Loucy (cell line): ENCODE results near the gene GPA33.

Experiments
- H2AFZ ChIP-seq: fragments of 200-600 bp; sonication (generic); 2 replicates; pipeline ENCODE4 v1.6.0; 2016; ENCODE audit warnings: antibody characterized with exemption, mild to moderate bottlenecking, low read length, moderate library complexity
- H3F3A ChIP-seq: fragments of 200-600 bp; 2 replicates; pipeline ENCODE4 v1.6.0; 2016; ENCODE audit warnings: antibody characterized with exemption, low read depth, mild to moderate bottlenecking
- H3K27me3 ChIP-seq: fragments of 200-600 bp; sonication (generic); 2 replicates; pipeline ENCODE4 v1.6.1; 2014; ENCODE audit warnings: low read length, mild to moderate bottlenecking; ENCODE audit not compliant: insufficient read depth, poor library complexity, severe bottlenecking
- H3K36me3 ChIP-seq: fragments of 200-600 bp; sonication (generic); 2 replicates; pipeline ENCODE4 v1.6.1; 2016; ENCODE audit warnings: low read length; ENCODE audit not compliant: insufficient read depth
- H3K4me1 ChIP-seq: fragments of 200-600 bp; sonication (generic); 2 replicates; pipeline ENCODE4 v1.5.1; 2014; ENCODE audit warnings: low read length, mild to moderate bottlenecking; ENCODE audit not compliant: insufficient read depth, poor library complexity, severe bottlenecking
- H3K4me2 ChIP-seq: fragments of 200-600 bp; sonication (generic); 2 replicates; pipeline ENCODE4 v1.6.0; 2014; ENCODE audit warnings: antibody characterized with exemption, low read length, low read depth, mild to moderate bottlenecking; ENCODE audit not compliant: poor library complexity, severe bottlenecking
- H3K4me3 ChIP-seq: fragments of 200-600 bp; sonication (generic); 2 replicates; pipeline ENCODE4 v1.5.1; 2014; ENCODE audit warnings: low read length, mild to moderate bottlenecking, mixed read lengths; ENCODE audit not compliant: poor library complexity, severe bottlenecking
- H3K79me2 ChIP-seq: fragments of 200-600 bp; sonication (generic); 2 replicates; pipeline ENCODE4 v1.6.1; 2014; ENCODE audit warnings: low read length; ENCODE audit not compliant: insufficient read depth
- H3K9ac ChIP-seq: fragments of 200-600 bp; sonication (generic); 2 replicates; pipeline ENCODE4 v1.6.0; 2014; ENCODE audit warnings: mild to moderate bottlenecking, low read depth, low read length, moderate library complexity; ENCODE audit not compliant: poor library complexity, severe bottlenecking
- H3K9me2 ChIP-seq: fragments of 200-600 bp; sonication (generic); replicated peaks from 2 replicates; pipeline ENCODE4 v1.6.1; 2016; ENCODE audit warnings: low read depth, low read length, mixed read lengths
- H3K9me3 ChIP-seq: fragments of 200-600 bp; sonication (generic); 2 replicates; pipeline ENCODE4 v1.6.1; 2014; ENCODE audit warnings: mild to moderate bottlenecking, antibody characterized with exemption, low read length, low read depth; ENCODE audit not compliant: insufficient read depth
- H4K20me1 ChIP-seq: fragments of 200-600 bp; sonication (generic); 2 replicates; pipeline ENCODE4 v1.6.0; 2014; ENCODE audit warnings: antibody characterized with exemption, low read length, mild to moderate bottlenecking; ENCODE audit not compliant: insufficient read depth, poor library complexity, severe bottlenecking
- EZH2phosphoT487 ChIP-seq: fragments of 200-600 bp; IDR thresholded peaks from 2 replicates; pipeline ENCODE4 v1.6.1; 2018; ENCODE audit warnings: antibody characterized with exemption, mild to moderate bottlenecking, moderate library complexity, borderline replicate concordance
- TF ChIP-seq, protein P1 (sequence below): fragments of 200-600 bp; sonication (generic); conservative IDR thresholded peaks from 2 replicates; pipeline ENCODE4 v1.5.1; 2014; ENCODE audit warnings: mild to moderate bottlenecking, antibody characterized with exemption, low read length

The GPA33 gene

DNA sequence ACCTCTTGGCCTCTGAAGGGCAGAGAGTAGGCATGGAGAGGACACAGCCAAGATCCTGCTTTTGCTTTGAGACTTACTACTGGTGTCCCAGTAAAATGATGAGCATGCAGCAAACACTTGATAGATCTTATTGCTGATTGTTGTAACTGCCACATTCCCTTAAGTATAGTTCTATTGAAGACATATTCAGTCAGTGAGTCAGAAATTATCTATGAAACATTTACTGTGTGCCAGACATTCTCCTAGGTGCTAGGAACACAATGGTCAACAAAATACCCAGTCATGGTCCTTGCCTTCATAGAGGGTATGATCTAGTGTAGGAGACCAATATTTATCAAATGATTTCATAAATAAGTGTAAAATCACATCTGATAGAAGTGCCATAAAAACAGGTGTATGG is 17.3 kb upstream of the GPA33 start:
- no peaks in the 10 kb centered on the region for H3K9me3 ChIP-seq
- H4K20me1 ChIP-seq = no peaks in the 10 kb centered on the region
- no peaks in the 10 kb centered on the region for H3K36me3 ChIP-seq
- 0 out of 2 replicates have a peak, but pooled peaks cover 4% of the 10 kb centered on the region for H3F3A ChIP-seq
- H2AFZ ChIP-seq = no peak overlapping the region
- no peak overlapping the region for H3K4me2 ChIP-seq
- peaks cover 96% of the 10 kb centered on the region for H3K4me1 ChIP-seq
- TF ChIP-seq, protein P1, sequence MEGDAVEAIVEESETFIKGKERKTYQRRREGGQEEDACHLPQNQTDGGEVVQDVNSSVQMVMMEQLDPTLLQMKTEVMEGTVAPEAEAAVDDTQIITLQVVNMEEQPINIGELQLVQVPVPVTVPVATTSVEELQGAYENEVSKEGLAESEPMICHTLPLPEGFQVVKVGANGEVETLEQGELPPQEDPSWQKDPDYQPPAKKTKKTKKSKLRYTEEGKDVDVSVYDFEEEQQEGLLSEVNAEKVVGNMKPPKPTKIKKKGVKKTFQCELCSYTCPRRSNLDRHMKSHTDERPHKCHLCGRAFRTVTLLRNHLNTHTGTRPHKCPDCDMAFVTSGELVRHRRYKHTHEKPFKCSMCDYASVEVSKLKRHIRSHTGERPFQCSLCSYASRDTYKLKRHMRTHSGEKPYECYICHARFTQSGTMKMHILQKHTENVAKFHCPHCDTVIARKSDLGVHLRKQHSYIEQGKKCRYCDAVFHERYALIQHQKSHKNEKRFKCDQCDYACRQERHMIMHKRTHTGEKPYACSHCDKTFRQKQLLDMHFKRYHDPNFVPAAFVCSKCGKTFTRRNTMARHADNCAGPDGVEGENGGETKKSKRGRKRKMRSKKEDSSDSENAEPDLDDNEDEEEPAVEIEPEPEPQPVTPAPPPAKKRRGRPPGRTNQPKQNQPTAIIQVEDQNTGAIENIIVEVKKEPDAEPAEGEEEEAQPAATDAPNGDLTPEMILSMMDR = no peak
- TF ChIP-seq EZH2phosphoT487 = no peak
- H3K4me3 ChIP-seq = no peak overlapping the region
- no peaks in the 10 kb centered on the region for H3K79me2 ChIP-seq
- H3K9ac ChIP-seq = no peak overlapping the region
- H3K9me2 ChIP-seq = no peaks in the 10 kb centered on the region
- no peaks in the 10 kb centered on the region for H3K27me3 ChIP-seq

DNA sequence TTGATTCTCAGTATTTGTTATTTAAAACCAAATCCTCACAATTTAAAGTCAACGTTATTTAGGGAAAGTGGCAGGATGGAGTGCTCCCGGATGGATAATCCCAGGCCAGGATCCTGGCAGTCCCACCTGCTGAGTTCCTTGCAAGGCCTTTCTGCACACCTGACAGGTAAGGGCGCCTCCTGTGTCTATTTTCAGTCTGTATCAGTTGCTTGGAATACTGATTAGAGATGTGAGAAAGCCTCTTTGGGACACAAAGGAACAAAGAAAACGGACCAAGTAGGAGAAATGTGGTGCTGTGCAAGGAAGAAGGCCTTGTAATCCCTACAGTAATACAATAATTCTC is 15.9 kb upstream of the GPA33 start:
- Histone ChIP-seq H3K27me3 (no peaks in the 10 kb centered on the region), H4K20me1 (no peaks in the 10 kb centered on the region), H2AFZ (no peak overlapping the region), H3K36me3 (no peaks in the 10 kb centered on the region), H3K9ac (peak overlapping the region; percentile 67), H3K4me2 (peak overlapping the region; percentile 83), H3K9me2 (no peaks in the 10 kb centered on the region), H3F3A (0 out of 2 replicates have a peak, but pooled peaks cover 4% of the 10 kb centered on the region), H3K9me3 (no peaks in the 10 kb centered on the region), H3K79me2 (no peaks in the 10 kb centered on the region), H3K4me1 (peaks cover 84% of the 10 kb centered on the region), H3K4me3 (peak overlapping the region; percentile 63)
- TF ChIP-seq EZH2phosphoT487 = no peak
- TF ChIP-seq, protein P1 = no peak

DNA sequence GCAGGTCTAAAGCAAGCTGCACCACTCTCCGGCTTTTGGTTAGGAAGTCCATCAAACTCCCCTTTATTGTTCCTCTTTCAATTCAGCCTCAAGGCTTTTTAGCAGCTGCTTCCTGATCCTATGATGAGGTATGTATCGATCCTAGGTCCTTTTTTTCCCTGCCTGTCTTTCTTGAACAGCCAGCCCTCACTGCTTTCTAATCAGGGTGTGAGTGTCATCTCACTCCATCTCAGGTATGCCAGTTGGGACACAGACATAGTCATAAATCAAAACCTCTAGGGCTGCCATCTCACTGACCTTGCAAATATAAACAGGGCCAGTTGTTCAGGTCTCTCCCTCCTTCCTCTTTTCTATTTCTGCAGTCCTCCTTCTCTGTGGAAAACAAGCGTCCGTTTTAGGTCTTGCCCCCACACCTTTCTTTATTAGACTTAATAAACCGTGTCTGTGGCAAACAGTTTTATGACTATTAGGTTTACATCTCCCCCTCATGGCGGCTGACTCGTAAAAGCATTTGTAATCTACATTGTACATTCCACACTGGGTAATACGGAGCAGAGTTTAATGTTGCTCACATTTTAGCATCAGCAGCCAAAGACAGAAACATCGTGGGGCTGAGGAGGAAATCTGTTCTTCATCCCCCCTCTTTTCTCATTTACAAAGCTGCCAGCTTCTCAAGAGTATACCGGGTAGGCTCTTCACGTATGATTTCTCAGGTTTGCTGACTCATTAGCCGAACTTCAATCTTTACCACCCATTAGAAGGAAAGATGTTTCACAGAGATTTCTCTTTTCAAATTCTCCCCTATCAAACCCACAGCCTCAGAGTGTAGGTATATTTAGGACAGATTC is 15.3 kb upstream of the GPA33 start:
- H3K4me1 ChIP-seq = peaks cover 78% of the 10 kb centered on the region
- no peak for TF ChIP-seq EZH2phosphoT487
- TF ChIP-seq, protein P1 = peak; percentile 42
- H3K4me2 ChIP-seq = peak overlapping the region; percentile 83
- no peaks in the 10 kb centered on the region for H3K79me2 ChIP-seq
- H3K27me3 ChIP-seq = no peaks in the 10 kb centered on the region
- peak overlapping the region; percentile 67 for H3K9ac ChIP-seq
- H3K36me3 ChIP-seq = no peaks in the 10 kb centered on the region
- peak overlapping the region; percentile 63 for H3K4me3 ChIP-seq
- no peaks in the 10 kb centered on the region for H3K9me3 ChIP-seq
- H2AFZ ChIP-seq = peak overlapping the region; percentile 49
- H4K20me1 ChIP-seq = no peaks in the 10 kb centered on the region
- no peaks in the 10 kb centered on the region for H3K9me2 ChIP-seq
- H3F3A ChIP-seq = 0 out of 2 replicates have a peak, but pooled peaks cover 4% of the 10 kb centered on the region
